GM19397 (cell line): Measurements from ENCODE around the gene ZNF512B.
"Not testable (repeated sequence)": the region's sequence is repeated elsewhere in the genome, so short reads cannot be mapped to it uniquely, and the experiment has no call there.

ENCODE experiments used
- ATAC-seq: cut with Tn5 transposase; IDR thresholded peaks from one replicate; pipeline ENCODE4 v1.9.1; 2021; ENCODE audit warnings: mild to moderate bottlenecking, moderate library complexity; ENCODE audit not compliant: unreplicated experiment

The ZNF512B gene

DNA sequence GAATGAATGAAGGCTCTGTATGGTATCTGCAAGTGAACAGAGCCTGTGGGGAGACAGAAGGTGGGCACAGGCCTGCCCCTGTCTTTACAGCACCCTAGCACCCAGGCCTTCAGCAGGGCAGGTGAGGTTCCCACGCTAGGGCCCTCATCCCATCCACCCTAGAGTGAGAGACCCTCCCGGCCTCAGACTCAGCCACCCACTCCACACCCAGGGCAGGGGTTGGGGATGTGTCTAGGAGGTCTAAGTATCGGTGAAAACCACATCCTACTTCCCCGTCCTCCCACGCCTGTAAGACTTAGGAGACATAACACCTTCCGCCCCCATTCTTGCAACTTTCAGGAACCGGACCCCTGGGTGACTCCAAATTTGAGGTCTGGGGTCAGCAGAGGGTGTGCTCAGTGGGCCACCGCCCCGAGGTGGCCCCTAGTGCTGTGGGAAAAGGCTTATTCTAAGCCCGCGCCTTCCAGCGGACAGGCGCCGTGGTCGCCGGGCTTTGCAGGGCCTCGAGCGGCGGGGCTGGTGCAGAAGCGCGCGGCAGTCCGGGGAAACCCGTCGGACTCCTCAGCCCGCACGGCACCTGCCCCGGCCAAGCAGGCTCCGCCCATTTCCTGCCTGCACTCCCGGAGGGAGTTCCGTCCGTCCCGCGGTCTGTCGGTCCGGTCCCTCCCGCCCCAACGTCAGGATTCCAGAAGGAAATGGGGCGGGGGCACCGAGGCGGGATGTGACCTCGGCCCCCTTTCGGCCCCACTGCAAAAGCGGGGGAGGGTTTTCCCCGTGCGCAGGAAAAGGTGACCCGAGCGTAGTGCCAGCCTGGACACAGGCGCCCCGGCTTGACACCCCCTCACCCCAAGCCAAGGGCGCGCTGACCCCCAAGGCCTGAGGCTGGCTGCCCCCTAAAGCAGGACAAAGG is 8.8 kb upstream of the ZNF512B start:
- peak; percentile 36 for ATAC-seq

DNA sequence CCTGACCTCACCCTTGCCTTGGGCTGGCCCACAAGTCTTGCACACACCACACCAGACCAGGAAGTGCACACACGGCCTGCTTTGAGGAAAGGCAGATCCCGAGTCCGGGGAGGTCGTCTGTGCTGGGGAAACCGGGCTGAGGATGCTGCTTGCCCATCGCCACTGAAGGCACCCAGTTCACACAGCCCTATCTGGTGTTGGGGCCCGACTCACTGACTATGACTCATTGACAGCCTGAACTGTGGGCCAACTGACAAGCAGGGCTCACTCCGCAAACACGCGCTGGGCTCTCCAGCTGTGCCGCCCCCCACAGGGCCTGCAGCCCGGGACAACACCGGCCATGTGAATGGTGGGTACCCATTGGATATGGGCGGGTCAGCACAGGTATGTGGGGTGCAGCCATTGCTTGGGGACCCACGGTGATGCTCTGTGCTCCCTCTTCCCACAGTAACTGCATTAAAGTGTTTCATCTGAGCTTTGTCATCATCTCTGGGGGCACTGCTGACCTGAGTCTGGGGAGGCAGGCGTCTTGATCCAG is 8.1 kb upstream of the ZNF512B start:
- no peak for ATAC-seq

DNA sequence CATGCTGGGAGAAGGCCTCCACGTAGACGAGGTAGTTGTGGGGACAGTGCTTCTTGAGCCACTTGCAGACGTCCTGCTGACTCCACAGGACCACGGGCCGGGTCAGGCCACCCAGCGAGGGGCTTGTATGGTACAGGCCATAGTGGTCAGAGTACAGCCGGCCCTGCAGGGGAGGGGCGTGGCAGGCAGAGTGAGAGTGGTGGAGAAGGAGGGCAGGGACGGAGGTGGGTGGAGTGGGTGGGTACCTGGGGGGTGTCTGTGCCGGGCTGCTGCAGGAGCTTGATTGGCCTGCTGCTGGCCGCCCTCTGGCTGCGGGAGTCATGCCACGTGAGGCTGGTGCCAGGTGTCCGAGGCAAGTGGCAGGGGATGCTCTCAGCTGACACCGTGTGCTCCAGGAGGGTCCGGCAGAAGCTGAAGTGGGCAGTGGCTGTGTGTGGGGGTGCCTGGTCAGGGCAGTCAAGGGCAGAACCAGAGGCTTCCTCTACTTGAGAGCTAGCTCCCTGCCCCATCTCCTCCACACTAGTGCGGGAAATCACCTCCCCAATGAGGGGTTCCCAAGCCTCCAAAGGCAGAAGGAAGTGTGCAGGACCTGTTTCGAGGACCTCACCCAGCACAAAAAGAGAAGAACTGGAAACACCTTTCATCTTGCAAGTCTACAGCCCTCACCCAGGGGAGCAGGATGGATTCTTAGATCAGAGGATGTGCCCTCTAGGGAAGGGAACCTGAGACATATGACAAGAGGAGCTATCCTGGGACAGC is 7.4 kb upstream of the ZNF512B start:
- no peak for ATAC-seq

DNA sequence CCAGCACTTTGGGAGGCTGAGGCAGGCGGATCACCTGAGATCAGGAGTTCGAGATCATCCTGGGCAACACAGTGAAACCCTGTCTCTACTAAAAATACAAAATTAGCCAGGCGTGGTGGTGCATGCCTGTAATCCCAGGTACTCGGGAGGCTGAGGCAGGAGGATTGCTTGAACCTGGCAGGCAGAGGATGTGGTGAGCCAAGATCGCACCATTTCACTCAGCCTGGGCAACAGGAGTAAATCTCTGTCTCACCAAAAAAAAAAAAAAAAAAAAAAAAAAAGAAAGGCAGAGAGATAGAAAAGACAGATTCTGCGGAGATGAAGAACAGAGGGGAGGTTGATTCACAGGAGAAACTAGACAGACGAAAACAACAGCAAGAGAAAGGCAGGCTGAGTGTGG is 6.8 kb upstream of the ZNF512B start:
- ATAC-seq, result not testable (repeated sequence)

DNA sequence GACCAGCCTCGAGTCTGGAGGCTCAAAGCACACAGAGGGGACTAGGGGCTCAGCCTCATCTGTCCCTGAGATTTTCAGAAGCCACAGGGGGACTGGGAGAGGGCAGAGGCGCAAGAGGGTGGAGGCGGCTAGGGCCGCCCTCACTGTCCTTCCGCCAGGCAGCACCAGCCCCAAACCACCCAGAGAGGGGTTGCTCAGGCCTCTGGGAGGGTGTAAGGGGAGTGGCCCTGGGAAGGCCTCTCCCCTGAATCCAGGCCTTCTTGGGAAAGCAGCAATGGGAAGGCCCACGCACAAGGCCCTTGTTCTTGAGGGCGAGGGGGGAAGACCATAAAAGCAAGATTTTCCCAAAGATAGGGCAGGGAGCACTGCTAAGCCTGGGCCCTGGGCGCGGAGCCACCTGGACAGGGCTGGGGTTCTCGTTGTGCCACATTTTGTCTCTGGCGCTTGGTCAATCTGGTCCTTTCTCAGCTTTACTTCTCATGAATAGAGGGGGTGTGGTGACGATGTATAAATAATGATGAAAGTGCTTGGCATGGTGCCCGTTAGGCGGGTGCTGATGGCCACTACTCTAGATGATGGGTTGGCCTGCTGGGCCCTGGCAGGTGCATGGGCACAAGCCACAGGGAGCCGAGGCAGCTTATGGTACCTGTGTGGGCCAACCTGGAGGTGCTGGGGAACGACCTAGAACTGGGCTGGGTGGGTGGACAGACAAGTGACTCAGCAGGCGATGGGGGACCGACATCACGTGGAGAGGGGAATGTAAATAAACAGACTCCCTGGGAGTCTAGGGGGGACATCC is 4.9 kb upstream of the ZNF512B start:
- no peak for ATAC-seq

DNA sequence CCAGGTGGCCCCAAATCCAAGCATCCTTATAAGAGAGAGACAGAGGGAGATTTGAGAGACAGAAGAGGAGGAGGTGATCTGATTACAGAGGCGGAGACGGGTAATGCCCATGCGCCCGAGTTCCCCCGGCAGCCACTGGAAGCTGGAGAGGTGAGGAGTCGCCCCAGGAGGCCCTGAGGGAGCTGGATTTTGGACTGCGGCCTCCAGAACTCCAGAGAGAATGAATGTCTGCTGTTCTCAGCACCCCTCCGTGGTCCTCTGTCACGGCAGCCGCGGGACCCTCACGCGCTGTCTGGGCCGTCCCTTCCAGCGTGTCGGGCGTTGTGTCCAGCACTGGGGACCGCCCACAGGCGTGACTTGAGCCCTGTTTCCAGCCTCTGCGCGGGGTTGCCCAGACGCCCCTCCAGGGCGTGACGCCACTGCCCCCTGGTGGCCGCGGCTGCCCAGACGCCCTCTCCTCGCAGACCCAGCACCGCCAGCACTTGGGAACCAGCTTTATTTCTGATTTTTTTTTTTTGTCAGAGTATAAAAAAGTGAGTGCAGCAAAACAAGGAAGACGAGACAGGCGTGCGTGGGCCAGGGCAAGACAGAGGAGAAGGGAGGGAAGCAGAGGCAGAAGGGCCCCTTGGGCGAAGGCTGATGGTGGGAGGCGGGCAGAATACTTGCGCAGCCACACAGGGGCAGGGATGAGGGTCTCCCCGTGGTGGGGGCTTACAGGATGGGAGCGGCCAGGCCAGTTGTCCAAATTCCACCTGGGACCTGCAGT is 4.1 kb upstream of the ZNF512B start:
- ATAC-seq, result no peak

DNA sequence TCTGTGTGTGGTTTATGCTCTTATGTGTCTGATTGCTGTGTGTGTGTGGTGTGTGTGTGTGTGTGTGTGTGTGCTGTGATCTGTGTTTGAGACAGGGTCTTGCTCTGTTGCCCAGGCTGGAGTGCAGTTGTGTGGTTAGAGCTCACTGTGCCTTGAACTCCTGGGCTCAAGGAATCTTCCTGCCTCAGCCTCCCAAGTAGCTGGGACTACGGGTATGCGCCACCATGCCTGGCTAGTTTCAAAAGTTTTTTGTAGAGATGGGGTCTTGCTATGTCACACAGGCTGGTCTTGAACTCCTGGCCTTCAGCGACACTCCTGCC is 3.4 kb upstream of the ZNF512B start:
- no peak for ATAC-seq

DNA sequence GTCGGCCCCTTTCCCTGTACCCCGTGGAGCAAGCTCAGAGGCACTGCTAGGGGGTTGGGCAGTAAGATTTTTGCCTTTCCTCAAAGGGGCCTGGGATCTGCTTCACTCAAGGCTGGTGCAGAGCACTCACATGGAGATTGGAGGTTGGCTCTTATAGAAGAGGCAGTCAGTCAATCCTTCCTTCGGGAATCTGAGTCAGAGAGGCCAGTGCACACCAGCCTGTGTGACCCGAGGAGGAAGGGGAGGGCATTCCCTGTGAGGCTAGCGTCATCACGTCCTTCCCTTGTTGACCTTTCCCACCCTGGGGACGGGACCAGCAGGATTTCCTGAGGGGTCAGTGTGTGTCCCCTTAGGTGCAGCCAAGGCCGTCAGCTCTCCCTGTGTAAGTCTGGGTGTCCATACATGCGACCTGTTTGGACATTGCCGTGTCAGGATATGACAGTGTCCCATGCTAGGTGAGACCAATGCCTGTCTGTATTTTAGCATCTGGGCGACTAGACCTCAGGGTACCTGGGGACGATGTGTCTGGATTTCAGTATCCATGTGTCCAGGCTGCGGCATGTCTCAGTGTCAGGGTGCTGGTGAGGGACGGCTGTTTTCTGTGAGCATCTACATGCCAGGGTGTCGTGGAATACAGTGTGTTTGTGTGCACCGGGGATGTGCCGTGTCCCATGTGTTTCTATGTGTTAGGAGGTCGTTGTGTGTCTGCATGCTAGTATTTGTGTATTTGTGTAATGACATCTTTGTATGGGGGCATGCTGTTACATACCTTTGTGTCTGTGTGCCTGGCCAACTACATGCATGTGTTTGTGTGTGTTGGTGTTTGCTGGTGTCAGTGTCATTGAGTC is 2.8 kb upstream of the ZNF512B start:
- no peak for ATAC-seq

DNA sequence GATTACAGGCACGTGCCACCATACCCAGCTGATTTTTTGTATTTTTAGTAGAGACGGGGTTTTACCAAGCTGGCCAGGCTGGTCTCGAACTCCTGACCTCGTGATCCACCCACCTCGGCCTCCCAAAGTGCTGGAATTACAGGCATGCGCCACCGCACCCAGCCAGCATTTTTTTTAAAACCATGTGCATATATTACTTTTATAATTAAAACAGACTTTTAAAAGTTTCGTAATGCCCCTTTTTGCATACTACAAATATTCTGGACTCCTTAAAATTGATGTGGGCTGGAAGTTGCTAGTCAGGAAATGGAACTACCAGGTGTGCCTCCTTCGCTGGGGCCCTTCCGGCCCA is 2.2 kb upstream of the ZNF512B start:
- not testable (repeated sequence) for ATAC-seq

DNA sequence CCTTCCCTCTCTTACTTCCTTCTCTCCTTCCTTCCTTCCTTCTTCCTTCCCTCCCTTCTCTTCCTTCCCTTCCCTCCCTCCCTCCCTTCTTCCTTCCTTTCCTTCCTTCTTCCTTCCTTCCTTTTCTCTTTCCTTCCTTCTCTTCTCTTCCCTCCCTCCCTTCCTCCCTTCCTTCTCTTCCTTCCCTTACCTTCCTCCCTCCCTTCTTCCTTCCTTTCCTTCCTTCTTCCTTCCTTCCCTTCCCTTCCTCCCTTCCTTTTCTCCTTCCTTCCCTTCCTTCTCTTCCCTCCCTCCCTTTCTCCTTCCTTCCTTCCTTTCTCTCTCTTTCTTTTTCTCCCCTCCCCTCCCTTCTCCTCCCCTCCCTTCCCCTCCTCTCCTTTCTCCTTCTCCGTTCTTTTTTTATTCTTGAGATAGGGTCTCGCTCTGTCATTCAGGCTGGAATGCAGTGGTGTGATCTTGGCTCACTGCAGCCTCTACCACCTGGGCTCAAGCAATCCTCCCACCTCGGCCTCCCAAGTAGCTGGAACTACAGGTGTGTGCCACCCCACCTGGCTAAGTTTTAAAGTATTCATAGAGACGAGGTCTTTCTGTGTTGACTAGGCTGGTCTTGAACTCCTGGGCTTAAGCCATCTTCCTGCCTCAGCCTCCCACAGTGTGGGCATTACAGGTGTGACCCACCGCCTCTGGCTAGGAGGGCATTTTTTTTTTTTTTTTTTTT is 1.1 kb upstream of the ZNF512B start:
- ATAC-seq, result no peak

DNA sequence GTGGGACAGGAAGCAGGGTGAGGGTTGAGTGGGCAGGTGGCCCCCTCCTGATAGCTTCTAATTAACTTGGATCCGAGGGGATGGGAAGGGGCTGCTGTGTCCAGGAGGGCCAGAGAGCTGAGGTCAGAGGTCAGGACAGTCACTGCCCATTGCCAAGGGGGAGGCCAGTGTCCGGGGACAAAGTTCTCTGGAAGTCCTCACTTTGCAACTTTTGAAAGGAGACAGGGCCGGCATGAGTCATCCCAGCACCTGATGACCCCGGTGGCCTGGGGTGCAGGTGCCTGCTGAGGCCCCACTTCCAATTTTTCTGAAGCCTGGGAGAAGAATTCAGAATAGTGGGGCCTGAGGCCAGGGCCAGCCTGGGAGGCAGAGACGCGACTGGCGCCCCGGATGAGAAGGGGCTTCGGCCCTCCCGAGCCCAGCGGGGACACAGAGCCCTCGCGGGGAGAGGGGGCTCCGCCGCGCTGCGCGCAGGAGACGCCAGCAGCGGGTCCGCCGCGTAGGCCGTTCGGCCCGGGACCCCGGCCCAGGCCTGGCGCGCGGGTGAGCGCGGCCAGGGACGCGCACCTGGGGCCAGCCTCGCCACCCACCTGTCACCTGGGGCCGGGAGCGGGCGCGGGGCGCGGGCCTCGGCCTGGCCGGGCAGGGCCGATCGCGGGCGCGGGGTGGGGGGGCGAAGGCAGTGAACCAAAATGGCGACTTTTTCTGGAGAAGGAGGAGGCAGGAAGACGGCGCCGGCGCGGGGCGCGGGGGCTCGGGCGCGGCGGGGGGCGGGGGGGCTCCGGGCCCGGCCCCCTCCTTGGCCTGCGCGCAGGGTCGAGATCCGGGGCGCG is 586 bp downstream of the ZNF512B start:
- ATAC-seq, result no peak

DNA sequence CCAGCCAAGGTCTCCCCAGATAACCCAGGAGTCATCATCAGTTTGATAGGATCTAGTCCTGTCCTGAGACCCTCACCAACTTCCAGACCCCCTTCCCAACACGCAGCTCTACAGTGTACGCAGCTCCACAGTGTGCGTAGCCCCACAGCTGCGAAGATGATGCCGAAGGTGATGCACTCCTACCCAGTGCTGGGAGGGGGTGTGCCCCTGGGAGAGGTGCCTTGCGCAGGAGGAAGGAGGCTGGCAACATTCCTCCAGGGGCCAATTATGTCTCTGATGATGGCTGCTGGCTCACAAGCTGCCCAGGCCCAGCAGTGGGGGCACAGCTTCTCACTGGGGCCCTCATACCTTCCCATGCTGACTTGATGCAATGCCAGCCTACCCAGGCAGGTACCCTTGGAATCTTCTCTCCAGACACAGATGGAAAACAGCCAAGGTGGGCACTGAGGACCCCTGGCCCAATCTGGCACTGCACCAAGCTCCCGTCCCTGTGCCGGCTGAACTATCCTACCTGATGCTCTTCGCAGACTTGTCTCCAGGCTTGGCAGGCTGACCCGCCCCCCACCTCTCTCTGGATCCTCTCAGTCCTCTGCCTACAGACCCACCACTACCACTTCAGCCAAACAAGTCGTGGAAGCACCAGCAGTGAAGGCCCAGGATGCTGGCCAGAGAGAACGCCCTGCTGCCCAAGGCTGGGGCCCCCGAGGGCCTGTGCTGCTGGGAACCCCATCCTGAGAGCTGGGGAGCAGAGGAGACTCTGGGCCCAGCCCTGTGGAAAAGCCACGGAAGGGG is 1.4 kb downstream of the ZNF512B start:
- ATAC-seq, result no peak

DNA sequence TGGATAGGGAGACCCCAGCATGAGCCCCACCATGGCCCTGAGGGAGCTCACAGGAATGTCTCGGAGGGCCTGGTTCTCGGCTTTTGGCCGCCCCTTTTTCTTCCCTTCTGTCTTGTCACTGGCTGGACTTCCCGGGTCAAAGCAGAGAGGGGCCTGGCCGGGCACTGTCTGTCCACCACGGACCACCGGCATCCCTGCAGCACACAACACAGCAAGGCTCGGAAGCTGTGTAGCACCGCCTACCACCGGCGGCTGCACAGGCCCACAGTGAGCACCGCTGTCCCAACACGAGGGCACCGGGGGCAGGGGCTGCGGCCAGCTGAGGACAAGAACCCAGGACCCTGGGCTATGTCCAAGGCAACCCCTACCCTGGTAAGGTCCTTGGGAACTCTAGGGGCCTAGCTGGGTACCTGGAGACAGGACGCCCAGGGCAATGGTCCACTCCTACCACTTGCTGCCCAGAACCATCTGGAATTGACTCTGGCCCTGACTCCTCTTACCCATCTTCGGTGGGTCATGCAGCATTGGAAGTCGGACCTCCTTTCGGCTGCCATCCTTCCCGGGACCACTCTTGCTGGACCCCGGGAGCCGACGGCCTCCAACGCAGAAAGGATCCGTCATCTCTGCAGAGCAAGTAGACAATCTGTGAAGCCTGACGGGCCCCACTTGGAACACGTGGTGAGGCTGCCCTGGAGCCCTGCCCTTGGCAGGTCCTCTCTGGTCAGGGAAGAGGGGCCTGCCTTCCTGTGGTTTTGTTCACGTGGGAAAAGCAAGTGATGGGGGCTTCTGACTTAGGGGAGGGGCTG is 2.2 kb downstream of the ZNF512B start:
- ATAC-seq, result no peak

DNA sequence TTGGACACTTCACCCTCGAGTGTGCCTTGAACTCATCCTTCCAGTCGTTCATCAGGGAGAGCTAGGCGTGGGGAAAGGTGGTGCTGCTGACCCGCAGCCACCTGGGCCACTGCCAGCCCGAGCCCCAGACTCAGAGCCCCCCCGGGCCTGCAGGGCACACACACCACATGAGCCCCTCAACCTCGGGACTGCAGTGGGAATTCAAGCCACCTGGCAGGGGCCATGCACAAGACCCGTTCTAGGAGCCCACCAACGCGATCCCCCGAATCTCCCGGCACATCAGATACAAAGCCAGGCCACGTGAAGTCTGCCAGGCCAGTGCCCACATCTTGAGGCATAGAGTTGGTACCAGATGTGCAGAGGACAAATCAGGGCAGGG is 2.8 kb downstream of the ZNF512B start:
- no peak for ATAC-seq

DNA sequence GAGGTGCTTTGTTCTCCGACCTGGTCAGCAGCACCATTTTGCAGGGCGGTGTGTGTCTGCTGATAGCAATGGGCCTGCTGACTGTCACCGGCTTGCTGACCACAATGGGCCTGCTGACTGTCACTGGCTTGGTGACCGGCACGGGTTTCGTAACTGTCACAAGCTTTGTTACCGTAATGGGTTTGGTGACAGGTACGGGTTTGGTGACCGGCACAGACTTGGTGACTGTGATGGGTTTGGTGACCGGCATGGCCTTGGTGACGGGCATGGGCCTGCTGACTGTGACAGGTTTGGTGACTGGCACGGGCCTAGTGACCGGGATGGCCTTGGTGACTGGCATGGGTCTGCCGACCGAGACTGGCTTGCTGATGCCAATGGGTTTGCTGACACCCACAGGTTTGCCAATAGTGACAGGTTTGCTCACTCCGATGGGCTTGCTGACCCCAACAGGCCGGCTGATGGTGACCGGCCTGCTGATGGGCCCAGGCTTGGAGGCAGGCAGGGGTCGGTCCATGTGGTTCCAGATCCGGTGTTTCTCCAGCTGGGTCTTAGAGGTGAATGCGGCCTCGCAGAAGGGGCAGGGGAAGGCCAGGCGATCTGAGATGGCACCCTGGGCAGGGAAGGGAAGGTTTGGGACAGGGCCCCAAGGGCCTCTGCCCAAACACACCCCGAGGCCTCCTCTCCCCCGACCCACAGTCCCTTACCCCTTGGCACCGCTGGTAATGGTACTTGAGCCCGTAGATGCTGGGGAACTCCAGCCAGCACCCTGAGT is 3.4 kb downstream of the ZNF512B start:
- ATAC-seq, result no peak

DNA sequence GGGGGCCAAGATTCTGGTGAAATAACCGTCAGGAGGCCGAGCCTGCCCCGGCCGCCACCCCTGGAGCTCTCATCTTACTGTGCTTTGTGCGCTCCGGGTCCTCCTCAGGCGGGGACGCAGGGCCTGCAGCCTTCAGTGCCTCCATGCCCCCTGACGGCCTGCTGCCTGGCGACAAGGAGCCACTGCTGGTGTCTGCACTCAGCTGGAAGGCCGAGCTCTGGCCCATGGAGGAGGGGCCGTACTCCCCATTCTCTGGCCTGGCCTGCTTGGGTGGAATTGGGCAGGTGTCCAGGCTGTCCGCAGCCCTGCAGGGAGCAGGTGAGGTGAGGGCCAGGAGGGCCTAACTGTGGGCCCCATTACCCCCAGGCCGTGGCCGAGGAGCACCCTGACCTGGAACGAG is 5.3 kb downstream of the ZNF512B start:
- ATAC-seq, result no peak
